GM19240 (cell line): ENCODE measurements around the gene CYTH3.
A peak's percentile ranks its signal among the peaks of the same experiment; 100 is the strongest.
"Not testable (repeated sequence)": the region's sequence is repeated elsewhere in the genome, so short reads cannot be mapped to it uniquely, and the experiment has no call there.

ENCODE experiments used
- DNase-seq: peaks from one replicate; pipeline ENCODE4 v3.0.0; 2011; ENCODE audit warnings: low spot score; ENCODE audit not compliant: insufficient read length

Gene CYTH3

GRCh38 chr7:6232534-6232933 is 39.9 kb downstream of the CYTH3 start:
- DNase-seq = no peak

- no peak for DNase-seq
Measured at GRCh38 chr7:6232116-6232515, 40.3 kb downstream of the CYTH3 start.

DNA sequence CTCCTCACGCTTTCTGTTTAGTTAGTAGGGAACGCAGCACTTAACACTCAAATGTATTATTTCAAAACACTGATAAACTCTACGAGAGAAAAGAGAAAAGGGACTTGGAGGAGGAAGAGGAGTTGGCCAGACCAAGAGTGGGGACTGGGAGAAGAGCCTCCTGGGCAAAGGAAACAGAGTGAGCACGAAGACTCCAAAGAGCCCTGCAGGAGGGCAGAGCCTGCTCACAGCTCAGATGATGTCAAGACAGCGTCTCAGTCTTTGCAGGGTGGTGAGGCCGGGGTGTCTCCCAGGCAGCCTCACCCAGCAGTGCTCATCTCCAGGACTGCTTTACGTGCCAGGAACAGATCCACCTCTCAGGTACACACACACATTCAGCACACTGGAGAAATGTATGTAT is 41.2 kb downstream of the CYTH3 start:
- no peak for DNase-seq

GRCh38 chr7:6229284-6229683 is 43.1 kb downstream of the CYTH3 start:
- not testable (repeated sequence) for DNase-seq

- peak; percentile 35 for DNase-seq
Measured at GRCh38 chr7:6228361-6229229, 43.8 kb downstream of the CYTH3 start.

GRCh38 chr7:6227294-6227846 is 45.1 kb downstream of the CYTH3 start:
- no peak for DNase-seq

GRCh38 chr7:6226194-6226799 is 46.1 kb downstream of the CYTH3 start:
- no peak for DNase-seq

DNA sequence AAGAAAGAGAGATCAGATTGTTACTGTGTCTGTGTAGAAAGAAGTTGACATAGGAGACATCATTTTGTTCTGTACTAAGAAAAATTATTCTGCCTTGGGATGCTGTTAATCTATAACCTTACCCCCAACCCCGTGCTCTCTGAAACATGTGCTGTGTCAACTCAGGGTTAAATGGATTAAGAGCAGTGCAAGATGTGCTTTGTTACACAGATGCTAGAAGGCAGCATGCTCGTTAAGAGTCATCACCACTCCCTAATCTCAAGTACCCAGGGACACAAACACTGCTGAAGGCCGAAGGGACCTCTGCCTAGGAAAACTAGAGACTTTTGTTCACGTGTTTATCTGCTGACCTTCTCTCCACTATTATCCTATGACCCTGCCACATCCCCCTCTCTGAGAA is 49.0 kb downstream of the CYTH3 start:
- not testable (repeated sequence) for DNase-seq

GRCh38 chr7:6223010-6223409 is 49.4 kb downstream of the CYTH3 start:
- not testable (repeated sequence) for DNase-seq

- DNase-seq = no peak
Measured at GRCh38 chr7:6221340-6222319, 50.8 kb downstream of the CYTH3 start.

DNA sequence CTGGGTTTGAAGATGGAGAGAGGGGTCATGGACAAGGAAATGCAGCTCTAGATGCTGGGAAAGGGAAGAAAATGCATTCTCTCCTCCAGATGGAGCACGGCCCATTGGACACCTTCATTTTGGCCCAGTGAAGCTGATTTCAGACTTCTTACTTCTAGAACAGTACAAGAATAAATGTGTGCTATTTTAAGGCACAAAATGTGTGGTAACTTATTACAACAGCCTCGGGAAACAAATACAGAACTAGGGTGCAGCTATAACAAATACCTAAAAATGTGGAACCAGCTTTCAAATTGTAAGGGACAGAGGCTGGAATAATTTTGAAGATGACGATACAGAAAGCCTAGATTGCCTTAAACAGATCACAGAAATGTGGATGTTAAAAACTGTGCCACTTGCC is 54.1 kb downstream of the CYTH3 start:
- DNase-seq = no peak

DNA sequence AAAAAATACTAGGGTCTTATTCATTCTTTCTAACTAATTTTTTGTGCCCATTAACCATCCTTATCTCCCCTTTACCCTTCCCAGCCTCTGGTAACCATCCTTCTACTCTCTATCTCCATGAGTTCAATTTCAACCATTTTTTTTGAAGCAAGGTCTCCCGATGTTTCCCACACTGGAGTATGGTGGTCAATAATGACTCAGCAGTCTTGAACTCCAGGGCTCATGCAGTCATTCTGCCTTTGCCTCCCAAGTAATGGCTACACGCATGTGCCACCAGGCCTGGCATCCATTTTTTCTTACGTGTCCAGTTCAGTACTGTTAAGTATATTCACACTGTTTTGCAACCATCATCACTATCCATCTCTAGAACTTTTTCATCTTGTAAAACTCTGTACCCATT is 60.4 kb downstream of the CYTH3 start:
- no peak for DNase-seq

DNA sequence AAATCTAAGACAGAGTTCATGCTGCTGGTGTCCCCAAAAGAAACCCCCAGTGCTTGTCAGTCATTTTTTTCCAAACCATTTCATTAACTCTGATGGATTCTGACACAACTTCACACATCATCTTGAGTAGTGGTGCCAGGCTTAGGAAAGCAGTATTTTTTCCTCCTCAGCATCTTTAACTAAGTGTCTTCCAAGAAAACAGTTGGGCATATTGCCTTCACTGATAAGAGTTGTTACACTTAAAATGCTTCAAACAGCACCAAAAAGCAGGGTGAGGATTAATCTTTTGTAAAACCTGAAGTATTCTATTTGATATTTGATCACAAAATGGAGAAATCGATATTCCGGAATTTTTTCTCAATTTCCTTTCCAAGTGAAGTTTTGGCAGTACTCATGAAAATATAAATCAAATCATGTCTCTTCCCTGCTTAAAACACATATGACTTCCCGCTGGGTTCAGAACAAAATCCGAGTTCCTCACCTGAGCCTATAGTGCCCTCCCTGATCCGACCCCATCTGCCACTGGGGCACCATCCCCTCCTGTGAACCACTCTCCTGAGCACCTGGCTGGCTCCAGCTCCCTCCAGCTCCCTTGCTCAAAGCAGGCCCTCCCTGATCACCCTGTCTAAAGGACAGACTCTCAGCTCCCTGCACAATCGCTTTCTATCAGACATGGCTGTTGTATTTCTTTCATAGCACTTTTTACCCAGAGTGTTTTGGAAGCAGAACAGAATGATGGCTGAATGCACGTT is 61.6 kb downstream of the CYTH3 start:
- no peak for DNase-seq

DNA sequence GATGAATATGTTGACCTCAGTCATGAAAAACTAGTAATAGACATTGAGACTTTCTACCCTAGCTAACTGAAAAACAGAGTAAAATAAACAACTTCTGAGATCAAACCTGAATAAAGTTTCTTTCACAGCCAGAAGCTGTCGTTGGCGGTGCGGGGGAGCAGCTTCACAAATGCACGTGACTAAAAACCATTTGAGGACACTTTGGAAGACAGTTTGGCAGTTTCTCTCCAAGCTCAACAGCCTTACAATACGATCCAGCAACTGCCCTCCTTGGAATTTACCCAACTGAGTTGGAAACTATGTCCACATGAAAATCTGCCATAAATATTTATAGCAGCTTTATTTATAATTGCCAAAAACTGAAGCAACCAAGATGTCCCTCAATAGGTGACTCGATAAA is 63.1 kb downstream of the CYTH3 start:
- no peak for DNase-seq

DNA sequence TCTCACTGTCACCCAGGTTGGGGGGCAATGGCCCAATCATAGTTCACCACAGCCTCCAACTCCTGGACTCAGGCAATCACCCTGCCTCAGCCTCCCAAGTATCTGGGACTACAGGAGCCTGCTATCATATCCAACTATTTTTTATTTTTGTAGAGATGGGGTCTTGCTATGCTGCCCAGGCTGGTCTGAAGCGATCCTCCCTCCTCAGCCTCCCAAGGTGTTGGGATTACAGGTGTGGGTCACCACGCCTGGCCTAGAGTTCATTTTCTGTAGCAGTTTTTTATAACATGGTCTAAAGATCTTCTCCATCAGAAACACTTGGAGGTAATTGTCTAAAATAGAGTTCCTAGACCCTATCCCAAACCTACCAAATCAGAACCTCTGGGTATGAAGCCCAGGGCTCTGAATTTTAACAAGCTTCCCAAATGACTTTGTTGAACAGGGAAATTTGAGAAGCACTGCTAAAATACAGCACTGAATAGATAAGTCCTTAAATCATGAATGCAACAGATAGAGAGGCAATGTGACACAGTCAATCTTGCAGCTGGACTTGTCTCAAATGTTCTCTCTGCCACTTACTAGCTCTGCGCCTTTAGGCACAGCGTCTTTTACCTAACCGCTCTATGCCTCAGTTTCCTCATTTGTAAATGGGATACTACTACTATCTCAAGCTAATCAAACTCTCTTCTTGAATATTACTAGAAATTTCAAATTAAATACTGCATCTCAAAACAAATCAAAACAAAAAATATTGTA is 63.7 kb downstream of the CYTH3 start:
- DNase-seq = no peak

GRCh38 chr7:6205971-6206660 is 66.3 kb downstream of the CYTH3 start:
- DNase-seq = no peak

DNA sequence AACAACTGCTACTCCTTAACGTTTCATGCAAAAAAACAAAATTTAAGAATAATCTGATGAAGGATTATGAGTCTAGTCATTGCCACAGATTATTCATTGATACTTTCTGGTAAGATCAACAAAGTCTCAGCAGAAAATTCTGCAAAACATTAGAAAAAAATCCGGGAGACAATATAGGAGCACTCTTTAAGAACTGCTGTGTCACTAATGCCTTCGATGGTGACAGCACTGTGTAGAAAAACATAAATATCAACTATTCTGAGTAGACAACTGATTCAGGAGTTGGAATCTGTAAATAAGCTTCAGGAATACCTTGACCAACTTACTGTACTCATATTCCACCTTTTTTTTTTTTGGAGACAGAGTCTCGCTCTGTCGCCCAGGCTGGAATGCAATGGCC is 69.0 kb downstream of the CYTH3 start:
- DNase-seq = no peak

GRCh38 chr7:6202117-6202516 is 70.3 kb downstream of the CYTH3 start:
- DNase-seq = no peak

DNA sequence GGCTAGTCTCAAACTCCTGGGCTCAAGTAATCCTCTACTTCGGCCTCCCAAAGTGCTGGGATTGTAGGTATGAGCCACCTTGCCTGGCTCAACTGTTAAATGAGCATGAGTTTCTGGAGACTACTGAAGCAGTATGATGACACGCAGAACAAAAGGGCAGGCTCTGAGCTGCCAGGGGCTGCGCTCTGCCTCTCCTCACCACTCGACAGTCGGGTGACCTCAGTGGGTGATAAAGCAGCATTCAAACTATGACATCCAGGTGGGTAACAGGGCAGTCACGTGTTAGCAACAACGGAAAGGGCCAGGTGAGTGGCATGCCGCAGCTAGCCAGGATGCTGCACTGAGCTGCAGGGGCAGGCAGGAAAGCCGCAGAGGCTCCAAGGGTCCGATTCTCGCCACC is 71.5 kb downstream of the CYTH3 start:
- no peak for DNase-seq
